Neuronal stem cell (in vitro differentiated cells): ENCODE measurements around the gene ANO7.

Experiments
- DNase-seq: peaks from one replicate; pipeline ENCODE4 v3.0.0-alpha.2; 2013; ENCODE audit warnings: low spot score
- H2AFZ ChIP-seq: one replicate; pipeline ENCODE4 v1.6.1; 2013; ENCODE audit warnings: mild to moderate bottlenecking, low read length, inconsistent platforms
- H2AK5ac ChIP-seq: 2 replicates; pipeline ENCODE4 v1.6.1; 2013; ENCODE audit warnings: low read depth, mild to moderate bottlenecking, inconsistent platforms, low read length, moderate library complexity, mixed read lengths
- H2BK120ac ChIP-seq: 2 replicates; pipeline ENCODE4 v1.6.1; 2013; ENCODE audit warnings: low read depth, mild to moderate bottlenecking, inconsistent platforms, low read length, moderate library complexity, mixed read lengths
- H2BK12ac ChIP-seq: one replicate; pipeline ENCODE4 v1.6.1; 2013; ENCODE audit warnings: low read length, inconsistent platforms
- H2BK15ac ChIP-seq: 2 replicates; pipeline ENCODE4 v1.6.1; 2013; ENCODE audit warnings: mild to moderate bottlenecking, low read length, inconsistent platforms, mixed read lengths
- H2BK5ac ChIP-seq: one replicate; pipeline ENCODE4 v1.6.1; 2013; ENCODE audit warnings: inconsistent platforms, mild to moderate bottlenecking, low read length, moderate library complexity
- H3K14ac ChIP-seq: one replicate; pipeline ENCODE4 v1.6.1; 2013; ENCODE audit warnings: low read length, inconsistent platforms
- H3K18ac ChIP-seq: 2 replicates; pipeline ENCODE4 v1.6.1; 2013; ENCODE audit warnings: low read length, inconsistent platforms
- H3K23ac ChIP-seq: 2 replicates; pipeline ENCODE4 v1.6.1; 2013; ENCODE audit warnings: low read depth, mild to moderate bottlenecking, mixed read lengths, low read length, inconsistent platforms; ENCODE audit not compliant: poor library complexity
- H3K27ac ChIP-seq: replicated peaks from 3 replicates; pipeline ENCODE4 v1.5.1; 2013; ENCODE audit warnings: low read length, inconsistent platforms
- H3K27me3 ChIP-seq, 3 experiments: 2 replicates each; pipeline ENCODE4 v1.6.1; 2013; ENCODE audit warnings: low read length in 3 of 3, mild to moderate bottlenecking in 2 of 3, inconsistent platforms in 1 of 3, low read depth in 1 of 3, mixed read lengths in 1 of 3, moderate library complexity in 1 of 3; ENCODE audit not compliant: control insufficient read depth in 3 of 3, insufficient read depth in 3 of 3
- H3K36me3 ChIP-seq, 2 donors: replicated peaks in 1 of 2; 2 replicates each; pipeline ENCODE4 v1.6.1; 2013; ENCODE audit warnings: low read length in 2 of 2; ENCODE audit not compliant: control insufficient read depth in 2 of 2, insufficient read depth in 2 of 2
- H3K4ac ChIP-seq: 2 replicates; pipeline ENCODE4 v1.6.1; 2013; ENCODE audit warnings: inconsistent platforms, mild to moderate bottlenecking, low read length, moderate library complexity
- H3K4me1 ChIP-seq, 2 donors: 1 replicate in 1 of 2; 2 replicates in 1 of 2; pipeline ENCODE4 v1.6.1; 2013; ENCODE audit warnings: low read length in 2 of 2, low read depth in 1 of 2; ENCODE audit not compliant: control insufficient read depth in 2 of 2, insufficient read depth in 1 of 2
- H3K4me2 ChIP-seq: one replicate; pipeline ENCODE4 v1.6.1; 2013; ENCODE audit warnings: mild to moderate bottlenecking, low read length, inconsistent platforms; ENCODE audit not compliant: insufficient read depth, poor library complexity, severe bottlenecking
- H3K4me3 ChIP-seq, 2 donors: 2 replicates each; pipeline ENCODE4 v1.5.1; 2013; ENCODE audit warnings: low read length in 2 of 2, mild to moderate bottlenecking in 2 of 2, inconsistent platforms in 1 of 2, moderate library complexity in 1 of 2
- H3K79me1 ChIP-seq: one replicate; pipeline ENCODE4 v1.6.1; 2013; ENCODE audit warnings: low read depth, mild to moderate bottlenecking, inconsistent platforms, low read length, moderate library complexity
- H3K9ac ChIP-seq: one replicate; pipeline ENCODE4 v1.6.1; 2013; ENCODE audit warnings: mild to moderate bottlenecking, low read depth, low read length, inconsistent platforms; ENCODE audit not compliant: poor library complexity
- H3K9me3 ChIP-seq, 2 donors: replicated peaks in 1 of 2; 2 replicates each; pipeline versions ENCODE3 to v1.6.1; 2013; ENCODE audit warnings: low read length in 2 of 2, mild to moderate bottlenecking in 2 of 2, inconsistent platforms in 1 of 2, low read depth in 1 of 2, mixed read lengths in 1 of 2, moderate library complexity in 1 of 2; ENCODE audit not compliant: control insufficient read depth in 2 of 2, insufficient read depth in 1 of 2
- H4K8ac ChIP-seq: one replicate; pipeline ENCODE4 v1.6.1; 2013; ENCODE audit warnings: low read depth, mild to moderate bottlenecking, inconsistent platforms, low read length, moderate library complexity
- H4K91ac ChIP-seq: one replicate; pipeline ENCODE4 v1.6.1; 2013; ENCODE audit warnings: low read length, low read depth, mild to moderate bottlenecking, inconsistent platforms; ENCODE audit not compliant: poor library complexity
- WGBS, 2 donors: extraction: QIAGEN DNeasy Blood & Tissue Kit; methylation state at CpG; one replicate each; pipeline ENCODE4 v1.1.7; 2013; ENCODE audit warnings: missing lambda C conversion rate in 2 of 2, mixed read lengths in 1 of 2; ENCODE audit not compliant: insufficient read length in 2 of 2, insufficient replicate concordance in 1 of 2; ENCODE audit errors: extremely low coverage in 2 of 2; 5-methylcytosine and 5-hydroxymethylcytosine counted together

Gene ANO7

GRCh38 chr2:241189856-241190201 lies 1.4 kb downstream of the ANO7 start:
- Histone ChIP-seq H3K23ac (peak overlapping the region; percentile 43), H3K4ac (no peak overlapping the region), H4K91ac (peak overlapping the region; percentile 38), H3K27me3 (peaks cover 0 to 2% (median 0%) of the 10 kb centered on the region in 3 experiments), H3K4me3 (no peak overlapping the region), H3K9me3 (no peaks in the 10 kb centered on the region), H3K4me1 (peaks cover 6 to 15% of the 10 kb centered on the region in 2 donors), H2BK15ac (peak overlapping the region; percentile 85), H3K36me3 (no peaks in the 10 kb centered on the region), H3K79me1 (peaks cover 4% of the 10 kb centered on the region), H4K8ac (no peak overlapping the region), H3K18ac (peak overlapping the region; percentile 64), H2BK120ac (no peak overlapping the region), H3K14ac (peak overlapping the region; percentile 21), H3K4me2 (no peak overlapping the region), H2AFZ (no peak overlapping the region), H2AK5ac (peak overlapping the region; percentile 81), H2BK12ac (no peak overlapping the region), H3K9ac (no peak overlapping the region), H2BK5ac (peak overlapping the region; percentile 53), H3K27ac (no peak overlapping the region)
- WGBS, 2 donors, result no CpG with 5 or more reads among the region's 15 CpGs
- DNase-seq, result no peak

GRCh38 chr2:241190291-241190981 lies 2.0 kb downstream of the ANO7 start:
- H2BK12ac ChIP-seq, result no peak overlapping the region
- no peak overlapping the region for H3K4ac ChIP-seq
- H3K9ac ChIP-seq, result no peak overlapping the region
- peaks cover 4% of the 10 kb centered on the region for H3K79me1 ChIP-seq
- H2BK120ac ChIP-seq, result peak overlapping the region; percentile 18
- H3K14ac ChIP-seq, result peak overlapping the region; percentile 21
- no CpG with 5 or more reads among the region's 19 CpGs for WGBS, 2 donors
- no peak overlapping the region for H4K8ac ChIP-seq
- peaks cover 6 to 15% of the 10 kb centered on the region in 2 donors for H3K4me1 ChIP-seq
- H3K18ac ChIP-seq, result peak overlapping the region; percentile 64
- H2AK5ac ChIP-seq, result peak overlapping the region; percentile 81
- H3K27ac ChIP-seq, result no peak overlapping the region
- no peaks in the 10 kb centered on the region for H3K36me3 ChIP-seq
- H3K4me3 ChIP-seq, result no peak overlapping the region
- H3K9me3 ChIP-seq, result no peaks in the 10 kb centered on the region
- H2BK5ac ChIP-seq, result peak overlapping the region; percentile 53
- peak overlapping the region; percentile 85 for H2BK15ac ChIP-seq
- no peak for DNase-seq
- H2AFZ ChIP-seq, result no peak overlapping the region
- no peak overlapping the region for H3K4me2 ChIP-seq
- no peak overlapping the region for H4K91ac ChIP-seq
- peak overlapping the region; percentile 43 for H3K23ac ChIP-seq
- H3K27me3 ChIP-seq, result peaks cover 0 to 8% (median 0%) of the 10 kb centered on the region in 3 experiments

- Histone ChIP-seq H2BK120ac (no peak overlapping the region), H2AK5ac (peak overlapping the region; percentile 56), H3K9ac (no peak overlapping the region), H3K27me3 (peaks cover 0 to 14% (median 0%) of the 10 kb centered on the region in 3 experiments), H3K4me2 (no peak overlapping the region), H3K4ac (no peak overlapping the region), H2AFZ (no peak overlapping the region), H3K18ac (no peak overlapping the region), H2BK12ac (no peak overlapping the region), H3K4me3 (no peak overlapping the region), H3K36me3 (no peaks in the 10 kb centered on the region), H3K4me1 (peaks cover 6 to 15% of the 10 kb centered on the region in 2 donors), H3K14ac (no peak overlapping the region), H3K9me3 (no peaks in the 10 kb centered on the region), H3K27ac (no peak overlapping the region), H4K91ac (no peak overlapping the region), H2BK5ac (no peak overlapping the region), H3K23ac (no peak overlapping the region), H2BK15ac (no peak overlapping the region), H4K8ac (no peak overlapping the region), H3K79me1 (peaks cover 4% of the 10 kb centered on the region)
- DNase-seq, result no peak
- no CpG with 5 or more reads among the region's 14 CpGs for WGBS, 2 donors
Measured at GRCh38 chr2:241191081-241191480, 2.6 kb downstream of the ANO7 start.

GRCh38 chr2:241193271-241193670 lies 4.8 kb downstream of the ANO7 start:
- DNase-seq, result no peak
- no peak overlapping the region for H2AK5ac ChIP-seq

More at GRCh38 chr2:241193271-241193670, 4.8 kb downstream of the ANO7 start:
- H2BK5ac ChIP-seq, result no peak overlapping the region
- H3K27ac ChIP-seq, result no peak overlapping the region
- H4K91ac ChIP-seq, result no peak overlapping the region
- peaks cover 0 to 23% (median 0%) of the 10 kb centered on the region in 3 experiments for H3K27me3 ChIP-seq
- H3K9me3 ChIP-seq, result no peaks in the 10 kb centered on the region
- H2BK15ac ChIP-seq, result no peak overlapping the region
- H3K9ac ChIP-seq, result no peak overlapping the region
- H2BK12ac ChIP-seq, result no peak overlapping the region
- H3K79me1 ChIP-seq, result peaks cover 4% of the 10 kb centered on the region
- no peak overlapping the region for H3K18ac ChIP-seq
- H2AFZ ChIP-seq, result no peak overlapping the region
- no peak overlapping the region for H3K23ac ChIP-seq
- H2BK120ac ChIP-seq, result no peak overlapping the region
- no peak overlapping the region for H3K4me3 ChIP-seq
- no peaks in the 10 kb centered on the region for H3K36me3 ChIP-seq
- no peak overlapping the region for H4K8ac ChIP-seq
- H3K4me1 ChIP-seq, result peaks cover 0 to 4% of the 10 kb centered on the region in 2 donors
- no peak overlapping the region for H3K4me2 ChIP-seq
- no peak overlapping the region for H3K14ac ChIP-seq
- WGBS, 2 donors, result no CpG with 5 or more reads among the region's 8 CpGs
- no peak overlapping the region for H3K4ac ChIP-seq
